HG02623 (cell line): ENCODE data around the gene EIF5A.

Experiments
- ATAC-seq: cut with Tn5 transposase; IDR thresholded peaks from one replicate; pipeline ENCODE4 v1.9.1; 2021; ENCODE audit warnings: moderate library complexity; ENCODE audit not compliant: unreplicated experiment

Gene EIF5A

GRCh38 chr17:7313088-7313889, 5.9 kb downstream of the EIF5A start:
- ATAC-seq, result no peak

GRCh38 chr17:7313890-7314718, 6.7 kb downstream of the EIF5A start:
- no peak for ATAC-seq

GRCh38 chr17:7314719-7315569, 7.5 kb downstream of the EIF5A start, which contains the start of gene GPS2:
GPS2 (minus strand) TSS chr17:7315360; CDS start chr17:7315052, 308 bp downstream.
- ATAC-seq, result peak; percentile 67

GRCh38 chr17:7315570-7316235, 8.3 kb downstream of the EIF5A start:
- peak; percentile 21 for ATAC-seq

- ATAC-seq, result no peak
These were observed 9.9 kb downstream of the EIF5A start for GRCh38 chr17:7317161-7317803.

- no peak for ATAC-seq
These were observed 10.9 kb downstream of the EIF5A start for GRCh38 chr17:7318121-7318860.

- ATAC-seq, result no peak
These were observed 14.0 kb downstream of the EIF5A start for GRCh38 chr17:7321466-7321865.

- ATAC-seq, result no peak
These were observed 15.2 kb downstream of the EIF5A start for GRCh38 chr17:7322520-7323194.

GRCh38 chr17:7323731-7324437, 16.5 kb downstream of the EIF5A start:
- ATAC-seq, result no peak

GRCh38 chr17:7324438-7324779, 17.0 kb downstream of the EIF5A start:
- no peak for ATAC-seq

- no peak for ATAC-seq
These were observed 17.7 kb downstream of the EIF5A start for GRCh38 chr17:7325031-7325528.

GRCh38 chr17:7326186-7326585, 18.8 kb downstream of the EIF5A start:
- ATAC-seq, result no peak

- ATAC-seq, result no peak
These were observed 19.6 kb downstream of the EIF5A start for GRCh38 chr17:7327056-7327455.

- no peak for ATAC-seq
These were observed 20.1 kb downstream of the EIF5A start for GRCh38 chr17:7327501-7327900.

- ATAC-seq, result no peak
These were observed 20.6 kb downstream of the EIF5A start for GRCh38 chr17:7328009-7328408.

GRCh38 chr17:7328840-7329373, 21.5 kb downstream of the EIF5A start, which contains the start of gene NEURL4:
NEURL4 (minus strand) TSS chr17:7329335; CDS start chr17:7329312, 23 bp downstream.
- no peak for ATAC-seq

- ATAC-seq, result peak; percentile 57
These were observed 22.1 kb downstream of the EIF5A start for GRCh38 chr17:7329374-7329996.
